Erythroblast (primary cell): Measurements from ENCODE around the gene ZNF550.

Source experiments
- GATA1 ChIP-seq: IDR thresholded peaks from 2 replicates; pipeline ENCODE4 v1.6.1; 2011; ENCODE audit warnings: low read depth, mild to moderate bottlenecking, control low read depth, low read length, moderate library complexity
- POLR2A ChIP-seq: IDR thresholded peaks from 2 replicates; pipeline ENCODE4 v1.6.1; 2011; ENCODE audit warnings: mild to moderate bottlenecking, low read length

- TF ChIP-seq POLR2A (no peak), GATA1 (no peak)
These were observed 44.4 kb downstream of the ZNF550 start for GRCh38 chr19:57515255-57515654.
